H1 (cell line): Measurements from ENCODE around the gene ELOVL5. TPM values are rescaled to one million over a fixed set of nuclear protein-coding genes. Genes with fewer than 3 reads are reported as not detected.

Experiments
- CTCF ChIA-PET: fragments of 300-600 bp; sonication (Branson Sonifier 250); formaldehyde crosslinking; loops from one replicate; lab custom pipeline; 2021; ENCODE audit not compliant: partially characterized antibody; lab: Charles Lee
- POLR2A ChIA-PET: fragments of 300-600 bp; sonication (Branson Sonifier 250); formaldehyde crosslinking; loops from one replicate; lab custom pipeline; 2021; ENCODE audit warnings: inconsistent platforms; ENCODE audit not compliant: partially characterized antibody; lab: Charles Lee
- DNase-seq, 2 experiments: peaks; one replicate each; pipeline versions ENCODE4 v3.0.0 to v3.0.0-alpha.2; 2010 to 2022; ENCODE audit warnings: low spot score in 2 of 2, low read depth in 1 of 2, mixed read lengths in 1 of 2
- FAIRE-seq: peaks from 2 replicates; lab custom pipeline; 2011; peaks lifted over from hg19 to GRCh38; lab: Jason Lieb, UNC
- H2AFZ ChIP-seq: 2 replicates; pipeline ENCODE4 v1.8.1; 2012; ENCODE audit warnings: low read length, inconsistent platforms
- H2AK5ac ChIP-seq: 2 replicates; pipeline ENCODE4 v1.6.1; 2013; ENCODE audit warnings: low read depth, low read length
- H2BK120ac ChIP-seq: replicated peaks from 2 replicates; pipeline ENCODE3; 2013; ENCODE audit warnings: low read depth, low read length, inconsistent platforms
- H2BK12ac ChIP-seq: 2 replicates; pipeline ENCODE4 v1.6.1; 2013; ENCODE audit warnings: low read depth, low read length
- H2BK15ac ChIP-seq: 2 replicates; pipeline ENCODE4 v1.6.1; 2013; ENCODE audit warnings: low read length
- H2BK20ac ChIP-seq: 2 replicates; pipeline ENCODE4 v1.6.1; 2013; ENCODE audit warnings: low read length
- H2BK5ac ChIP-seq: 2 replicates; pipeline ENCODE4 v1.6.1; 2013; ENCODE audit warnings: low read depth, low read length
- H3K14ac ChIP-seq: 2 replicates; pipeline ENCODE4 v1.6.1; 2013; ENCODE audit warnings: inconsistent platforms; ENCODE audit not compliant: insufficient read length
- H3K18ac ChIP-seq: 2 replicates; pipeline ENCODE4 v1.6.1; 2013; ENCODE audit warnings: low read length; ENCODE audit errors: extremely low read depth
- H3K23ac ChIP-seq: 2 replicates; pipeline ENCODE4 v1.6.1; 2013; ENCODE audit warnings: inconsistent platforms; ENCODE audit not compliant: insufficient read length
- H3K23me2 ChIP-seq: 2 replicates; pipeline ENCODE4 v1.6.1; 2013; ENCODE audit warnings: low read depth, low read length
- H3K27ac ChIP-seq: 2 replicates; pipeline ENCODE4 v1.6.1; 2011; ENCODE audit warnings: low read depth, low read length, inconsistent platforms
- H3K27me3 ChIP-seq, 4 experiments: replicated peaks in 1 of 4; 1 replicate in 1 of 4; 2 replicates in 3 of 4; pipeline versions ENCODE4 v1.6.1 to v1.8.1; 2011 to 2013; ENCODE audit warnings: low read length in 3 of 4, mild to moderate bottlenecking in 3 of 4, inconsistent platforms in 2 of 4, mixed read lengths in 2 of 4, moderate library complexity in 1 of 4; ENCODE audit not compliant: control insufficient read depth in 3 of 4, insufficient read depth in 3 of 4; ENCODE audit errors: extremely low read depth in 1 of 4
- H3K36me3 ChIP-seq, 4 experiments: 2 replicates each; pipeline versions ENCODE4 v1.6.1 to v1.8.1; 2011 to 2013; ENCODE audit warnings: mild to moderate bottlenecking in 4 of 4, low read length in 3 of 4, moderate library complexity in 2 of 4, control low read depth in 1 of 4, inconsistent platforms in 1 of 4; ENCODE audit not compliant: insufficient read depth in 4 of 4, control insufficient read depth in 2 of 4
- H3K4ac ChIP-seq: replicated peaks from 2 replicates; pipeline ENCODE3; 2013; ENCODE audit warnings: low read length, low read depth, mixed read lengths, inconsistent platforms; ENCODE audit not compliant: insufficient read length
- H3K4me1 ChIP-seq, 4 experiments: replicated peaks in 1 of 4; 1 replicate in 1 of 4; 2 replicates in 3 of 4; pipeline versions ENCODE4 v1.6.1 to v1.8.1; 2011 to 2013; ENCODE audit warnings: low read length in 3 of 4, inconsistent platforms in 2 of 4, mixed read lengths in 1 of 4; ENCODE audit not compliant: insufficient read depth in 4 of 4, control insufficient read depth in 3 of 4
- H3K4me2 ChIP-seq, 2 experiments: 2 replicates each; pipeline versions ENCODE4 v1.6.1 to v1.8.1; 2011 to 2013; ENCODE audit warnings: low read depth in 2 of 2, low read length in 2 of 2, control low read depth in 1 of 2, inconsistent platforms in 1 of 2, mild to moderate bottlenecking in 1 of 2; ENCODE audit not compliant: insufficient read depth in 1 of 2
- H3K4me3 ChIP-seq, 4 experiments: fragments of 200-600, 300-600 bp in 1 of 4; sonication (generic), shearing (Covaris generic), sonication (Bioruptor Twin) in 1 of 4; 2 replicates each; pipeline versions ENCODE4 v1.5.1 to v1.8.1; 2011 to 2016; ENCODE audit warnings: low read length in 4 of 4, low read depth in 3 of 4, control low read depth in 2 of 4, inconsistent platforms in 2 of 4, mild to moderate bottlenecking in 2 of 4, mixed read lengths in 1 of 4, moderate library complexity in 1 of 4; ENCODE audit not compliant: insufficient read depth in 2 of 4; ENCODE audit errors: extremely low read depth in 1 of 4
- H3K56ac ChIP-seq: replicated peaks from 2 replicates; pipeline ENCODE3; 2013; ENCODE audit warnings: low read depth, mild to moderate bottlenecking, mixed read lengths, low read length, inconsistent platforms; ENCODE audit not compliant: insufficient read length
- H3K79me1 ChIP-seq: 2 replicates; pipeline ENCODE4 v1.6.1; 2013; ENCODE audit warnings: low read depth, low read length, control low read depth
- H3K79me2 ChIP-seq, 2 experiments: 2 replicates each; pipeline versions ENCODE4 v1.6.1 to v1.8.1; 2012 to 2013; ENCODE audit warnings: low read length in 2 of 2, mild to moderate bottlenecking in 2 of 2, inconsistent platforms in 1 of 2; ENCODE audit not compliant: insufficient read depth in 2 of 2, control insufficient read depth in 1 of 2
- H3K9ac ChIP-seq, 4 experiments: replicated peaks in 1 of 4; 1 replicate in 1 of 4; 2 replicates in 3 of 4; pipeline versions ENCODE4 v1.6.1 to v1.8.1; 2011 to 2013; ENCODE audit warnings: low read depth in 3 of 4, low read length in 3 of 4, control low read depth in 2 of 4, mild to moderate bottlenecking in 2 of 4, moderate library complexity in 2 of 4, inconsistent platforms in 1 of 4; ENCODE audit errors: extremely low read depth in 1 of 4
- H3K9me3 ChIP-seq, 2 experiments: 2 replicates each; pipeline versions ENCODE4 v1.6.1 to v1.8.1; 2012 to 2013; ENCODE audit warnings: mild to moderate bottlenecking in 2 of 2, moderate library complexity in 2 of 2, control low read depth in 1 of 2, inconsistent platforms in 1 of 2, low read depth in 1 of 2, low read length in 1 of 2, mixed read lengths in 1 of 2; ENCODE audit not compliant: insufficient read depth in 2 of 2
- H4K20me1 ChIP-seq, 2 experiments: replicated peaks in 1 of 2; 2 replicates each; pipeline versions ENCODE3 to v1.8.1; 2011 to 2013; ENCODE audit warnings: inconsistent platforms in 2 of 2, low read length in 2 of 2, mild to moderate bottlenecking in 1 of 2; ENCODE audit not compliant: insufficient read depth in 2 of 2, control insufficient read depth in 1 of 2
- H4K5ac ChIP-seq: 2 replicates; pipeline ENCODE4 v1.6.1; 2013; ENCODE audit warnings: low read length, low read depth, mixed read lengths, inconsistent platforms; ENCODE audit not compliant: insufficient read length
- H4K8ac ChIP-seq: 2 replicates; pipeline ENCODE4 v1.8.0; 2013; ENCODE audit warnings: mild to moderate bottlenecking, moderate library complexity, low read length, inconsistent platforms; ENCODE audit not compliant: insufficient read depth; ENCODE audit errors: extremely low read depth
- H4K91ac ChIP-seq: replicated peaks from 2 replicates; pipeline ENCODE3; 2013; ENCODE audit warnings: low read length, mixed read lengths, inconsistent platforms; ENCODE audit not compliant: insufficient read length
- GABPA ChIP-seq: IDR thresholded peaks from 2 replicates; pipeline ENCODE4 v1.6.1; 2011; ENCODE audit warnings: mild to moderate bottlenecking, low read length, moderate library complexity, borderline replicate concordance; ENCODE audit not compliant: insufficient read depth
- JUN ChIP-seq: IDR thresholded peaks from 2 replicates; pipeline ENCODE4 v1.6.1; 2011; ENCODE audit warnings: low read depth, mild to moderate bottlenecking, improper control_type of control experiment, low read length
- JUND ChIP-seq: IDR thresholded peaks from 2 replicates; pipeline ENCODE4 v1.6.1; 2011; ENCODE audit warnings: mild to moderate bottlenecking, improper control_type of control experiment, low read length
- KDM1A ChIP-seq: fragments of 200-600, 300-600 bp; sonication (generic); IDR thresholded peaks from 2 replicates; pipeline ENCODE4 v1.7.1; 2016; ENCODE audit warnings: mild to moderate bottlenecking, low read length, borderline replicate concordance
- PHF8 ChIP-seq: fragments of 200-600 bp; sonication (generic); conservative IDR thresholded peaks from 2 replicates; pipeline ENCODE4 v1.7.1; 2012; ENCODE audit warnings: low read depth, mild to moderate bottlenecking, inconsistent platforms, low read length, moderate library complexity
- RBBP5 ChIP-seq: IDR thresholded peaks from 2 replicates; pipeline ENCODE4 v1.7.1; 2012; ENCODE audit warnings: low read depth, mild to moderate bottlenecking, inconsistent platforms, low read length, moderate library complexity, borderline replicate concordance
- SIN3A ChIP-seq, 2 experiments: IDR thresholded peaks in 1 of 2; conservative IDR thresholded peaks in 1 of 2; 2 replicates each; pipeline ENCODE4 v1.6.1; 2011 to 2012; ENCODE audit warnings: low read length in 2 of 2, improper control_type of control experiment in 1 of 2, low read depth in 1 of 2, mild to moderate bottlenecking in 1 of 2
- SRF ChIP-seq: IDR thresholded peaks from 2 replicates; pipeline ENCODE4 v1.6.1; 2011; ENCODE audit warnings: mild to moderate bottlenecking, low read depth, low read length, moderate library complexity
- TAF7 ChIP-seq: optimal IDR thresholded peaks from 2 replicates; pipeline ENCODE3; 2011; ENCODE audit warnings: low read depth, mild to moderate bottlenecking, inconsistent platforms, low read length, moderate library complexity, borderline replicate concordance
- TCF12 ChIP-seq: IDR thresholded peaks from 2 replicates; pipeline ENCODE4 v1.6.1; 2011; ENCODE audit warnings: low read depth, mild to moderate bottlenecking, low read length
- WGBS, 2 experiments: shearing (Covaris generic) in 1 of 2; methylation state at CpG; one replicate each; pipeline versions ENCODE4 v1.1.6 to v1.1.7; 2013 to 2015; ENCODE audit warnings: low lambda C conversion rate in 2 of 2, mixed read lengths in 2 of 2, inconsistent platforms in 1 of 2, low coverage in 1 of 2, missing lambda C conversion rate in 1 of 2; ENCODE audit not compliant: insufficient replicate concordance in 2 of 2, insufficient coverage in 1 of 2, insufficient read length in 1 of 2; ENCODE audit errors: extremely low coverage in 1 of 2, missing lambda C conversion rate in 1 of 2; 5-methylcytosine and 5-hydroxymethylcytosine counted together
- polyA plus RNA-seq, 7 experiments: library from polyadenylated mRNA; depleted of rRNA in 3 of 7; stranded (reverse) in 5 of 7; unstranded in 2 of 7; fragments of >200 nt in 5 of 7; fragments of 200-250 nt in 2 of 7; gene quantifications; 1 replicate in 5 of 7; 2 replicates in 1 of 7; 4 replicates in 1 of 7; pipeline versions ENCODE4 v1.2.1 to v1.2.3, GENCODE V29; 2011 to 2013; ENCODE audit warnings: missing spikeins in 2 of 7, mixed read lengths in 2 of 7
- total RNA-seq: library from RNA; stranded (reverse); fragmentation: NEBNext Ultra II Directional; extraction: Animal tissue kit (Norgen Biotek cat#: 25700); gene quantifications from 2 replicates; pipeline ENCODE4 v1.2.1, GENCODE V29; 2021

The ELOVL5 gene
- total and polyA plus RNA-seq, 2 of the 8 experiments (the other 6 are each of a cell fraction or from before 2014, with no cell fraction given): 113 to 156 TPM

GRCh38 chr6:53227847-53228246 is 120.9 kb downstream of the ELOVL5 start:
- Histone ChIP-seq H3K79me2 (no peaks in the 10 kb centered on the region), H3K4me2 (no peak overlapping the region), H2BK20ac (no peak overlapping the region), H3K4ac (no peak overlapping the region), H4K8ac (no peak overlapping the region), H3K18ac (no peak overlapping the region), H3K27me3 (no peaks in the 10 kb centered on the region), H3K14ac (no peak overlapping the region), H3K56ac (no peak overlapping the region), H4K20me1 (no peaks in the 10 kb centered on the region), H3K4me3 (no peak overlapping the region), H3K9me3 (no peaks in the 10 kb centered on the region), H4K5ac (no peak overlapping the region), H3K36me3 (no peaks in the 10 kb centered on the region), H3K4me1 (no peaks in the 10 kb centered on the region), H3K23ac (no peak overlapping the region), H3K23me2 (no peaks in the 10 kb centered on the region), H4K91ac (no peak overlapping the region), H3K27ac (no peak overlapping the region), H3K9ac (no peak overlapping the region), H2BK15ac (no peak overlapping the region), H2AK5ac (no peak overlapping the region), H2BK12ac (no peak overlapping the region), H2BK120ac (no peak overlapping the region), H2BK5ac (no peak overlapping the region), H3K79me1 (no peaks in the 10 kb centered on the region), H2AFZ (no peak overlapping the region)
- DNase-seq (no peak), FAIRE-seq (no peak)
- WGBS, 2 experiments: 92% methylated on average over 3 of the region's 3 CpGs; no CpG with 5 or more reads in 1 of the 2 experiments
- ChIA-PET POLR2A (no interaction called here), CTCF (interaction anchor here (1.3 to 1.6 kb wide), 3 partner anchors 29 to 256 kb away, joined by 4 to 6 read pairs (median 4); no protein-coding TSS in a partner anchor)
- TF ChIP-seq JUND (no peak), PHF8 (no peak), RBBP5 (no peak), KDM1A (no peak), SIN3A (conservative IDR thresholded peaks at IDR 0.05 in 1 of 2, IDR thresholded peaks at IDR 0.05 in 1 of 2; ENCODE audit: low read depth in 1 of 2, low read length in 2 of 2) (no peak), GABPA (no peak), TAF7 (no peak), JUN (no peak), SRF (no peak), TCF12 (no peak)
